Upper lobe of right lung (tissue), 1 donor: Measurements from ENCODE around the gene PKM. TPM values are rescaled to one million over a fixed set of nuclear protein-coding genes. Genes with fewer than 3 reads are reported as not detected.

Experiments
- ATAC-seq: fragments of 200-7000 bp; cut with Tn5 transposase; one replicate; pipeline ENCODE4 v1.9.1; 2020; ENCODE audit warnings: mild to moderate bottlenecking, moderate library complexity
- DNase-seq: peaks from one replicate; pipeline ENCODE4 v3.0.0-alpha.2; 2020
- H3K27ac ChIP-seq: fragments of 200-600 bp; one replicate; pipeline ENCODE4 v1.8.0; 2022
- H3K27me3 ChIP-seq: fragments of 200-600 bp; one replicate; pipeline ENCODE4 v1.8.0; 2022; ENCODE audit warnings: mild to moderate bottlenecking
- H3K36me3 ChIP-seq: fragments of 200-600 bp; one replicate; pipeline ENCODE4 v1.8.0; 2022
- H3K4me1 ChIP-seq: fragments of 200-600 bp; one replicate; pipeline ENCODE4 v1.8.0; 2022
- H3K4me3 ChIP-seq: fragments of 200-600 bp; one replicate; pipeline ENCODE4 v1.8.0; 2022; ENCODE audit warnings: mild to moderate bottlenecking
- H3K9me3 ChIP-seq: fragments of 200-600 bp; one replicate; pipeline ENCODE4 v1.8.0; 2022
- CTCF ChIP-seq: fragments of 200-600 bp; IDR thresholded peaks from one replicate; pipeline ENCODE4 v1.8.0; 2022; ENCODE audit warnings: antibody characterized with exemption
- intact Hi-C: fragments of 100-400 bp; cut with DNase I; formaldehyde crosslinking; loops from one replicate; pipeline ENCODE4 v1.11.0; 2022
- total RNA-seq: library from RNA; stranded (reverse); fragmentation: NEBNext Ultra II Directional; extraction: Animal tissue kit (Norgen Biotek cat#: 25700); gene quantifications from one replicate; pipeline ENCODE4 v1.2.1, GENCODE V29; 2021
- donor health status: DM: no; HTN: yes; CAD: no; lungs with severe emphysema.

Gene PKM
- total RNA-seq, 1 donor from 2014 or later = 426 TPM

- H3K27me3 ChIP-seq = no peaks in the 10 kb centered on the region
- DNase-seq = peak; percentile 100
- ATAC-seq = peak; percentile 99
- H3K9me3 ChIP-seq = no peaks in the 10 kb centered on the region
- H3K27ac ChIP-seq = peak within 1 kb of the TSS; percentile 90
- H3K4me3 ChIP-seq = peak within 1 kb of the TSS; percentile 91
- intact Hi-C loops = no loop called here
- H3K36me3 ChIP-seq = peaks cover 12% of the 10 kb centered on the region
- H3K4me1 ChIP-seq = peaks cover 29% of the 10 kb centered on the region
- TF ChIP-seq CTCF = peak; percentile 69
These were observed 41.4 kb upstream of the PKM start, which contains the start of gene PARP6 for GRCh38 chr15:72272213-72272996. PARP6 (minus strand) TSS chr15:72272554; CDS start chr15:72267477, 5,077 bp downstream.

- ATAC-seq = no peak
- intact Hi-C loops = no loop called here
These were observed 40.9 kb upstream of the PKM start for GRCh38 chr15:72271895-72272212.

GRCh38 chr15:72271221-72271620 lies 40.2 kb upstream of the PKM start:
- Histone ChIP-seq H3K27me3 (no peaks in the 10 kb centered on the region), H3K4me3 (peak overlapping the region; percentile 91), H3K36me3 (peaks cover 24% of the 10 kb centered on the region), H3K4me1 (peaks cover 29% of the 10 kb centered on the region), H3K9me3 (no peaks in the 10 kb centered on the region), H3K27ac (peak overlapping the region; percentile 90)
- no peak for TF ChIP-seq CTCF
- DNase-seq = no peak
- no peak for ATAC-seq
- intact Hi-C loops = no loop called here

More at GRCh38 chr15:72271895-72272212, 40.9 kb upstream of the PKM start:
- no peak for TF ChIP-seq CTCF
- Histone ChIP-seq H3K4me3 (peak overlapping the region; percentile 91), H3K36me3 (peaks cover 17% of the 10 kb centered on the region), H3K9me3 (no peaks in the 10 kb centered on the region), H3K27ac (peak overlapping the region; percentile 90), H3K27me3 (no peaks in the 10 kb centered on the region), H3K4me1 (peaks cover 29% of the 10 kb centered on the region)
- DNase-seq = no peak

- no peak for DNase-seq
- peaks cover 29% of the 10 kb centered on the region for H3K4me1 ChIP-seq
- peaks cover 38% of the 10 kb centered on the region for H3K36me3 ChIP-seq
- no peak overlapping the region for H3K27ac ChIP-seq
- no peak for TF ChIP-seq CTCF
- H3K4me3 ChIP-seq = no peak overlapping the region
- no peaks in the 10 kb centered on the region for H3K9me3 ChIP-seq
- intact Hi-C loops = no loop called here
- no peak for ATAC-seq
- H3K27me3 ChIP-seq = no peaks in the 10 kb centered on the region
These were observed 38.7 kb upstream of the PKM start for GRCh38 chr15:72269739-72270138.

- TF ChIP-seq CTCF = no peak
- ATAC-seq (no peak), DNase-seq (no peak)
- intact Hi-C loops = no loop called here
- no peaks in the 10 kb centered on the region for H3K27me3 ChIP-seq
- H3K4me3 ChIP-seq = no peak overlapping the region
- peaks cover 86% of the 10 kb centered on the region for H3K36me3 ChIP-seq
- peaks cover 2% of the 10 kb centered on the region for H3K4me1 ChIP-seq
- no peak overlapping the region for H3K27ac ChIP-seq
- H3K9me3 ChIP-seq = no peaks in the 10 kb centered on the region
These were observed 34.0 kb upstream of the PKM start for GRCh38 chr15:72265031-72265430.
